VCaP (cell line): ENCODE data around the gene ADCYAP1R1.

Experiments
- H3K27ac ChIP-seq: fragments of 450-650 bp; 2 replicates; pipeline ENCODE4 v1.5.1; 2017
- TF ChIP-seq, protein P1 (sequence below): fragments of 450-650 bp; conservative IDR thresholded peaks from 2 replicates; pipeline ENCODE4 v1.5.1; 2017; ENCODE audit warnings: mild to moderate bottlenecking, moderate library complexity

Gene ADCYAP1R1

DNA sequence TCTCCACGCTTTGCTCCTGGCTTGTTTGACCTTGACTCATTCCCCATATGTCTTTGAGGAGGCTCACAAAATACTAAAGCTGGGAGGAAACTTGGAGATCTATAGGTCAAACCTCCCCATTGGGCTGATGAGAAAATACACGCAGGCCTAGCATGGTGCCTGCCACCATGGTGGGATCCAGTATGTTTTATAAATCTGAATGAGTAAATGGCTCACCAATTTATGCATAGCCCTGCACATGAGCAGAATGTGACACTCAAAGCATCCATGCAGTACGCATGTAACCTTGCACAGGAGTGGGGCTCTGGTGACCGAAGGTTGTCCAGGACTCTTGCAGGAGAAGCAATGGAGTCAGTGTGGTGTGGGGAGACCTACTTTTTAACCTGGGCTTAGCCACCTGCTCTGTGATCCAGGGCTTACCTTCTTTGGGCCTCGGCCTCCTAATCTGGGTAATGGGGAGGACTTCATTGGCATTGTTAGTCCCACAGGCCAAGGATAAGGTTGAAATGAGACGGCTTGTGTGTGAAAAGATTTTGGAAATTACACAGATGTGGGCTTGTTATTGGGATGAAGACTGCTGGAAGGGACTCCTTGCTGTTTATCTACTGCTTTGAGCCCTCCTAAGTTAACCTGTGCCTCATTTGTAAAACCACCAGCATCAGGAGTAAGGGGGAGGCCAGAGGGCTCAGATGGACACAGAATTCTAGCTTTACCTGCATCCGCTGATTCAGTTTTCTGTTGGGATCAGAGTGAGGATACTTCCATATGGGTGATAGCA, 58.4 kb downstream of the ADCYAP1R1 start:
- TF ChIP-seq, protein P1, sequence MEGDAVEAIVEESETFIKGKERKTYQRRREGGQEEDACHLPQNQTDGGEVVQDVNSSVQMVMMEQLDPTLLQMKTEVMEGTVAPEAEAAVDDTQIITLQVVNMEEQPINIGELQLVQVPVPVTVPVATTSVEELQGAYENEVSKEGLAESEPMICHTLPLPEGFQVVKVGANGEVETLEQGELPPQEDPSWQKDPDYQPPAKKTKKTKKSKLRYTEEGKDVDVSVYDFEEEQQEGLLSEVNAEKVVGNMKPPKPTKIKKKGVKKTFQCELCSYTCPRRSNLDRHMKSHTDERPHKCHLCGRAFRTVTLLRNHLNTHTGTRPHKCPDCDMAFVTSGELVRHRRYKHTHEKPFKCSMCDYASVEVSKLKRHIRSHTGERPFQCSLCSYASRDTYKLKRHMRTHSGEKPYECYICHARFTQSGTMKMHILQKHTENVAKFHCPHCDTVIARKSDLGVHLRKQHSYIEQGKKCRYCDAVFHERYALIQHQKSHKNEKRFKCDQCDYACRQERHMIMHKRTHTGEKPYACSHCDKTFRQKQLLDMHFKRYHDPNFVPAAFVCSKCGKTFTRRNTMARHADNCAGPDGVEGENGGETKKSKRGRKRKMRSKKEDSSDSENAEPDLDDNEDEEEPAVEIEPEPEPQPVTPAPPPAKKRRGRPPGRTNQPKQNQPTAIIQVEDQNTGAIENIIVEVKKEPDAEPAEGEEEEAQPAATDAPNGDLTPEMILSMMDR: no peak
- no peak overlapping the region for H3K27ac ChIP-seq

DNA sequence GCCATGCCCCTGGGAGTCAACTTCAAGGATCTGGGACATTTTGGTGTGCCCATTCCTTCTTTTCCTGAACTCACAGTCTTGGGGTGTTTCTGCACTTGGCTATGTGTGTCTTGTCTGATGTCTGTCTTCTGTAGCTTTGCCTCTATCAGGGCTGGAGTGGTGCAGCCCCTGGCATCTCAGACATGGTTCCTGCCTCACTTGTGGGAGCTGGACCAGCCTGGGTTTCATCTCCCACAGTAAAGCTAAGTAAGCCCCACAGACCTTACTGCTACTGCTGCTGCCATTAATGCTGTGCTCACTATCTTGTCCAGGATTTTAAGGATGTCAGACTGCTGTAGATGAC, 59.0 kb downstream of the ADCYAP1R1 start:
- TF ChIP-seq, protein P1: no peak
- no peak overlapping the region for H3K27ac ChIP-seq

DNA sequence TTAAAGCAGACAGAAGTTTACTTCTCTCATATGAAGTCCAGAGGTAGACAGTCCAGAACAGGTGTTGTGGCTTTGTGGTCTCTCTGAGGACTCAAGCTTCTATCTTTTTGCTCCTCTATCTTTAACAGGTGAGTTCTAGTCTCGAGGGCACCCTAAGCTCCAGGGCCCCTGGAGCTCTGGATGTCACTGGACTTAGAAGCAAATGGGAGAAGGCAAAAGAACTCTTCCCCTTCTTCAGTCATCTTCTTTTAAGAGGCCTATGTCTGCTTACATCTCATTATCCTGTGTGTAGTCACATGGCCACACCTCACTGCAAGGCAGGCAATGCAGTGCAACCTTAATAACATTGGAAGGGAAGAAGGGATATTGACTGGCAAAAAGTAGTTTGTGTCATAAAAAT, 61.6 kb downstream of the ADCYAP1R1 start:
- no peak overlapping the region for H3K27ac ChIP-seq
- TF ChIP-seq, protein P1: no peak

DNA sequence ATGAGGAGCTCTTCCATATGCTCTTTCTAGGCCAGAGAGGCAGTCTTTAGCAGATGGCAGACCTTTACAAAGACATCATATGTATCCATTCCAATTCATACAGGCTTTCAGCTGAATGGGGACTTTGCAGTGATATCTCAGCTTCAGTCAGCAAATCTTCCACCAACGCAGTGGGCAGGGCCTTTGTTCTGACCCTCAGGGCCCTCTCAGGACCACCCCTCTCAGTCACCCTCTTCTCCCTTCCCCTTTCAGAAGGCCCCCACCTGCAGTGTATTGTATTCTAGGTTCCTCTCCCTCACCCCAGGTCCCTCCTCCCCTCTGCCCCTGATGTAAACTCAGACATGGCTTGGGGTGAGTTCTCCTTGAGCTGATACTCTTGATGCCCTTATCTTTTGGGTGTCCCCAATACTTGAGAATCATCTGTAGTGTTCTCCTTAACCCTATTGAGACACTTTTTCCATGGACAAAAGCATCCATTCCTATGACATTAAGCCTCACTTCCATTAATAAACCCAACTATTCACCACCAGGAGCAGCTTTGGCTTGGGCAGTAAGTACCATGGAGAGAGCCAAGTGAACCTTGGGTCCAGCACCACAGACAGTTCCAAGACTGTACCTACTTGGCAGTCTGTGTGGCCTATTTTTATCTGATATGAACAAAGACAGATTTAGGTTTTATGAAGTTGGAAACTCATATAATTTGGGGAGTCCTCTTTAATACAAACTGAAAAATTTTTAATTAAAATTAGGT, 62.7 kb downstream of the ADCYAP1R1 start:
- H3K27ac ChIP-seq: no peak overlapping the region
- TF ChIP-seq, protein P1: no peak

DNA sequence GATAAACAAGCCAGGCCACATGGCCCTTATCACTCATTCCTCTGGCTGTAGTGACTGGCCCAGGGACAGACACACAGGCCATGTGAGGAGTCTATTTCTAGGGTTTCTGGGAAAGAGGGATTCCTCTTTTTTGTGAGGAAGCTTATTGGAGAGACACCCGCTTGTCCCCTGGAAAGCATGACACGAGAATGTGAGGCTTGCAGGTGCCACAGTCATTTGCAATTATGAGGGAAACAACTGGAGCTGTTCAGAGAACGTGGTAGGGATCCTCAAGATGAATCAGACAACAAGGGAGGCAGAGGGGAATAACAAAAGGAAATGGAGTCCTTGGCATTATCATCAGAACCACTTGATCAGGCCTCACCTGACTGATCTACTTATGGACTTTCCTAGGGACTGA, 64.5 kb downstream of the ADCYAP1R1 start:
- TF ChIP-seq, protein P1: no peak
- no peak overlapping the region for H3K27ac ChIP-seq

DNA sequence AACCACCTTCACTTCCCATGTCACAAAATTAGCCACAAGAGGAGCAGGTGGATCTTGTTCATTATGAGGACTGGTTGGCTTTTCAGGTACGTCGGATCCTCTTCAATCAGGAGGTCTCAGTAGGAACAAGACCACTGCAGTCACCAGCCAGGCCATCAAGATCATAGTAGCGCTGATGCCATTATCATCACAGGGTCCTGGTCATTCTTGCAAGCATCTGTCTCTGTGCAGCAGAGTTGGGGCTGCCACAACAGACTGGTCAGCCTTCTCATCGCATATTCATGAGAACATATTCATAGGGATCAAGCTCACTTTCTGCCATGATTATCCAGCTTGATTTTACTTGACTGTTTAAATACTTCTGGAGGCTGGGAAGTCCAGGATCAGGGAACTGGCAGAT, 67.1 kb downstream of the ADCYAP1R1 start:
- no peak overlapping the region for H3K27ac ChIP-seq
- TF ChIP-seq, protein P1: no peak

DNA sequence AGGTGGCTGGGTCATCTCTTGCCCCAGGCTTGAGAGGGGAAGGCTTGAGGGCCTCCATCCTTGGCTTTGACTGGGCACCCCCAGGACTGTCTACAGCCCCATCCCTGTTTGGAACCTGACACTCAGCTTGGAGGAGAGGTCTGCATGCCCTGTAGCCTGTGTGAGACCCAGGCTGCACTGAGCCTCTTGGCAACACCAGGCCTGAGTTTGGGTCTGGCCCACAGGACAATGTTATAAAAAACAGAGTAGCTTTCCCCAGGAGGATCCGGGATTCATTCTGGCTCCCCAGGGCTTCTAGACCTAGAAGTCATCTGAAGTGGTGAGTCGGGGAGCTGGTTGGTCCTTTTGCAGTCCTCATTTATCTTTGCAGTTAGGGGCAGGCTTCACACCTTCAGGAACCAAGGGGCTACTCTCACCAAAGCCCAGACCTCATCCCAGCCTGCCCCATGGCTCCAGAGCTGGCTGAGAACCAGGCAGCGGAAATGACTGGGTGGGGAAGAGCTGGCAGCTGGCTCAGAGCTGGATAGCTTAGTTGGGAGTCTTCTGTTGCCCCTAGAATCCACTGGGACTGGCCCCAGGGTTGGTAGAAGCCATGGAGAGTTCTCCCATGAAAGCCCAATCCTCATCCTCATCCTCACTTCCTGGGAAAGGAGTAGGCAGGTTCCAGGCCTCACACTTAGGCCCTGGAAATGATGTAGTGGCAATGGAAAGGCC, 68.8 kb downstream of the ADCYAP1R1 start:
- TF ChIP-seq, protein P1: no peak
- no peak overlapping the region for H3K27ac ChIP-seq
